NCI-H1092 (cell line): ENCODE results near the gene ENPEP.
"Not testable (repeated sequence)": the region's sequence is repeated elsewhere in the genome, so short reads cannot be mapped to it uniquely, and the experiment has no call there.

Source experiments
- DNase-seq: peaks from one replicate; lab custom pipeline; 2025; lab: John Stamatoyannopoulos, UW

The ENPEP gene

GRCh38 chr4:110516106-110516922 lies 40.4 kb downstream of the ENPEP start:
- peak; percentile 9 for DNase-seq

GRCh38 chr4:110518889-110519490 lies 43.0 kb downstream of the ENPEP start:
- no peak for DNase-seq

- DNase-seq, result no peak
Observed at GRCh38 chr4:110520886-110521285, 44.9 kb downstream of the ENPEP start.

GRCh38 chr4:110526589-110526988 lies 50.6 kb downstream of the ENPEP start:
- DNase-seq, result no peak

DNA sequence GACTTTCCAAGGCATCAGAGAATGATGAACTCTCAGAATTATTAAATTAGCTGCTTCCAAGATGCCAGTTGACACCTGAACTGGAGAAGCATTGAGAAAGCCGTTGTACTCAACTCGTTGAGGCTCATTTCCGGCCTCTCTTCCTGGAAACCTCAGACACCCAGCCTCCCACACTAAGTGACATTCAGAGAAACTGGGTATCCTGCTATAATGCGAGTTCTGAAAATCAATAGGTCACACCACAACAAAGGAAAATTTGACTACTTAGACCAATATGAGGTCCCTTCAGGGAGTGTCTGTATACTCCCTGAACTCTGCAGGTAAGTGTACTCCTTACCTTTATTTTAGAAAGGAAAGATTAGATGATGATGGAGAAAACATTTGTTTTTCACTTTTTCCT lies 51.2 kb downstream of the ENPEP start:
- DNase-seq, result no peak

DNA sequence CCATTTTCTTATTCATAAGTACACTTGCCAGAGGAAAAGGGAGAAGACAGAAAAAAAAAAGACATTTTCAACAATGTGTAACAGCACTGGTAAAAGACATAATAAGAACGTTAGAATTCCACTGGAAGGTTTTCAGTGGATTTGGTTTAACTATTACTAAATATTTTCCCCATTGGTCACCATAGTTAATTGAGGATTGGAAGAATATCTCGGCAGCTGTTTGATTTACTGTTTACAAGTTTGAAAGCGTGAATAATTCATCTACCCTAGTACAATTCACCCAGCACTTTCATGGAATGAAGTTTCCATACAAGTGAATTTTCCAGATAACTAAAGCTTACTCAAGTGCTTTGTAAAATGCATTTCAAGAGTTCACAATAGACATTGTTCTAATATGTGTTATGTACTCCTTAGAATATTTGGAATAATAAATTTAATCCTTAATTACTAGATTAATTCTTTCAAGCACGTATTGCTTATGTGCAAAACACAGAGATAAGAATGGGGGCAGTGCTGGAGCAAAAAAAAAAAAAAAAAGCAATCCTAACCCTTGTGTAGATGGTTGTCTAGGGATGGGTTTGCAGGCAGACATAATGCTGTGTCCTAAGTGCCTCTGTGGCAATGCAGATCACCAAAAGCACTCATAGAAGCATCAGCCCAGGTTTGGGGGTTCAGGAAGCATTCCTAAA lies 57.1 kb downstream of the ENPEP start:
- DNase-seq, result no peak

- DNase-seq, result no peak
Observed at GRCh38 chr4:110533590-110533910, 57.6 kb downstream of the ENPEP start.

GRCh38 chr4:110533940-110534339 lies 58.0 kb downstream of the ENPEP start:
- DNase-seq, result no peak

DNA sequence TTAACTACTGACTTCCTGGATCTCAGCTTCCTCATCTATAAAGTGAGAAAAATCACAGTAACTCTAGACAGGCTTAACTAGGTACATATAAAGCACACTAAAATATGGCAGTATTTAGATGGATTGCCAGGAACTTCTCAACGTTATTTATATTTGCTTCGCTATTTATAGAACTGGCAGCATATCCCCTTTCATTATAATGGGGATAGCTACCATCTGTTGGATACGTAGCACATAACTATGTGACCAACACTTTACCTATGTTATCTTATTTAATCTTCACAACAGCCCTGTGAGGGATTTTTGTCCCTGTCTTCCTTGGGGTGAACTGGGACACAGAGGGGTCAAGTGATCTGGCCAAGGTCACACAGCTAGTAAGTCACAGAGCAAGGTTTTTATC lies 64.6 kb downstream of the ENPEP start:
- no peak for DNase-seq

GRCh38 chr4:110540982-110541451 lies 65.1 kb downstream of the ENPEP start:
- no peak for DNase-seq

- DNase-seq, result no peak
Observed at GRCh38 chr4:110543577-110543976, 67.6 kb downstream of the ENPEP start.

DNA sequence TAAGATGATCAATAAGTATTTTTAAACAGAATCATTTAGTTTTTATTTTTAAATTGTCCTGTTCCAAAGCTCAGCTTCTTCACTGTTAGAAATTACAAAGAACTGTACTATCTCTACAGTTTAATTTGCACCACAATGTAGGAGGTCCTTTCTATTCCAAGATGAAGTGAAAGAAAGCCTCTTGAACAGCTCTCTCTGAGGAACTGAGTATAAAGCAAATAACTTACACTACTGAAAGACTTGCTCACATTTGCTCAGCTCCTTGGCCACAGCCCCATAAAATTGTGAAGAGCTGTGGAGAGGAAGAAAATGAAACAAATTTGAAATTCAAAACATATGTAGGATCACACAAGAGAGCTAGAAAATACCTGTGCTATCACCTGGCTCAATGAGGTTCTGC lies 68.6 kb downstream of the ENPEP start:
- no peak for DNase-seq

GRCh38 chr4:110550260-110550659 lies 74.3 kb downstream of the ENPEP start:
- no peak for DNase-seq

GRCh38 chr4:110553197-110553596 lies 77.2 kb downstream of the ENPEP start:
- no peak for DNase-seq

DNA sequence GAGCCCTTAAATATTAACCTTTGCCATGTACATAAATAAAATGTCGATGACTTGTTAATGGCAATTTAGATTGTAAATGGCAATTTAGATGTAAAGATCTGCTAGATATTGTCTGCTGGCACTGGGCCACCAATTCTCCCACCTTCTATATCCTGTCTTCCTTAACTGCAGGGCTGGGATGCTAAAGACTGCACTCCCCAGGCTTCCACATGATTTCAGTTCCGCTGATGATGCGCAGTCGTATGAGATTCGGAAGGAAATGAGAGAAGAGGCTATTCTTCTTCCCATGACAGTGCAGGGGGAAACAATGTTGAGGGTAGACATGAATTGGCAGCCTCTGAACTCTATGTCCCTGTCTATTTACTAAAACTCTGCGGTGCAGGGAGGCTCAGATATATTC lies 91.3 kb downstream of the ENPEP start:
- no peak for DNase-seq

GRCh38 chr4:110576696-110577095 lies 100.7 kb downstream of the ENPEP start:
- not testable (repeated sequence) for DNase-seq

GRCh38 chr4:110586131-110586850 lies 110.3 kb downstream of the ENPEP start:
- no peak for DNase-seq

DNA sequence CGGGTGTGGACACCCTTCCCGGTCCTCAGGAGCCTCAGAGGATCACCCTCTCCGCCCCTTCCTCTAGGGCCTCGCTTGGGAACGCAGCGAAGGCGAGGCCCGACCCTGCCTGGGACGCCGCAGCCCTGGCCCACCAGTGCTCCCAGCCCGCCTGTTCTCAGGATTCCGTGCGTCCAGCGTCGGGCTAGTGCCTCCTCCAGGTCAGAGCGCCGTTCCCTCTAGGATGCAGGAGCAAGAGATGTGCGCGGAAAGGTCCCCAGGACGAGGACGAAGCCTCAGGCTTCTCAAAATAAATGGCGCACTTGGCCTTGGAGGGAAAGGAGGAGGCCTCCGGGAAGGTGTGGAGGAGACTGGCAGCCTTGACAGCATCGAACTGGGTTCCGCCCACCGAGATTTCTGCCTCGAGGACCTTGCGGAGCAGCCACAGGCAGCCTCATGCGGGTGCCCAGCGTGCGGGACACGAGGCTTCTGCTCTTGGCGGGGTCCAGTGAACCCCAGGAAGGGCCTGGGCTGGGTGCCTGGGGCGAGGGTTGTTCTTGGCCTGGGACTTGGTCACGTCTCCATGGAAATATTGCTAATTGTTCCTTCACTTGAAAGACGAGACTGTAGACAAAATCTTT lies 111.8 kb downstream of the ENPEP start:
- DNase-seq, result no peak

- no peak for DNase-seq
Observed at GRCh38 chr4:110589297-110589696, 113.3 kb downstream of the ENPEP start.

- DNase-seq, result no peak
Observed at GRCh38 chr4:110595583-110595982, 119.6 kb downstream of the ENPEP start.

DNA sequence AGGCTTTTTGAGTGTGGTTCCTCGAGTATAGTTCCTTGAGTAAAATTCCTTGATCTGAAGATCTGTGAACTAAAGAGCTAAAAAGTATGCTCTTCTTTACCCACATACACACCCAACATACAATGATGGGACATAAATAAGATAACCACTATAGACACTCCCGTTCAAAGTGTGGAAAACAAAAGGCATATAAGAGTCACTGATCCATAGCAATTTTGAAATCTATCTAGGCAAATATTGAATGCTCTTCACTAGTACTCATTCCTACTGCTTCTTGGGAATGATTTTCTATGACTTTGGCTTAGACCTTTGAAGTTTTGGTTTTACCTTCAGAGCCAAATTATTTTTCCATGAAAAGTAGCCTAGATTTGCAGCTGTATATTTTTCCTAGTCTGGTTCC lies 120.5 kb downstream of the ENPEP start:
- no peak for DNase-seq

GRCh38 chr4:110597582-110597981 lies 121.6 kb downstream of the ENPEP start:
- DNase-seq, result no peak
